Measurements from ENCODE around the gene PSME2.

- no peak for TF ChIP-seq CTCF (IDR thresholded peaks at IDR 0.05)
- TF ChIP-seq POLR2AphosphoS5 (IDR thresholded peaks at IDR 0.05): no peak
- TF ChIP-seq POLR2A (IDR thresholded peaks at IDR 0.05): no peak
- no peak for TF ChIP-seq EP300 (IDR thresholded peaks at IDR 0.05)
Measured at GRCh38 chr14:24185741-24186140, 39.3 kb upstream of the PSME2 start.
